ENCODE results near the gene PPARG.

The PPARG gene

GRCh38 chr3:12349895-12350811 is 61.3 kb downstream of the PPARG start:
- peak; percentile 92 for DNase-seq (ENCODE audit: low read depth)
- no peak overlapping the region for H3K4me3 ChIP-seq (ENCODE audit: control insufficient read depth, low read depth, low read length)
- no peak for TF ChIP-seq CTCF (conservative IDR thresholded peaks at IDR 0.05; ENCODE audit: control insufficient read depth, insufficient read depth, low read depth, low read length)

GRCh38 chr3:12351145-12351544 is 62.3 kb downstream of the PPARG start:
- DNase-seq (ENCODE audit: low read depth), result peak; percentile 48
- H3K4me3 ChIP-seq (ENCODE audit: control insufficient read depth, low read depth, low read length), result no peak overlapping the region
- TF ChIP-seq CTCF (conservative IDR thresholded peaks at IDR 0.05; ENCODE audit: control insufficient read depth, insufficient read depth, low read depth, low read length), result no peak

- peak; percentile 20 for TF ChIP-seq CTCF (conservative IDR thresholded peaks at IDR 0.05; ENCODE audit: control insufficient read depth, insufficient read depth, low read depth, low read length)
- no peak overlapping the region for H3K4me3 ChIP-seq (ENCODE audit: control insufficient read depth, low read depth, low read length)
- DNase-seq (ENCODE audit: low read depth), result peak; percentile 20
Observed at GRCh38 chr3:12352253-12352652, 63.4 kb downstream of the PPARG start.

GRCh38 chr3:12352755-12353154 is 63.9 kb downstream of the PPARG start:
- no peak for DNase-seq (ENCODE audit: low read depth)
- no peak overlapping the region for H3K4me3 ChIP-seq (ENCODE audit: control insufficient read depth, low read depth, low read length)
- no peak for TF ChIP-seq CTCF (conservative IDR thresholded peaks at IDR 0.05; ENCODE audit: control insufficient read depth, insufficient read depth, low read depth, low read length)

GRCh38 chr3:12353796-12354525 is 65.1 kb downstream of the PPARG start:
- TF ChIP-seq CTCF (conservative IDR thresholded peaks at IDR 0.05; ENCODE audit: control insufficient read depth, insufficient read depth, low read depth, low read length), result no peak
- DNase-seq (ENCODE audit: low read depth), result peak; percentile 83
- no peak overlapping the region for H3K4me3 ChIP-seq (ENCODE audit: control insufficient read depth, low read depth, low read length)

GRCh38 chr3:12356175-12356574 is 67.3 kb downstream of the PPARG start:
- no peak overlapping the region for H3K4me3 ChIP-seq (ENCODE audit: control insufficient read depth, low read depth, low read length)

More at GRCh38 chr3:12356175-12356574, 67.3 kb downstream of the PPARG start:
- TF ChIP-seq CTCF (conservative IDR thresholded peaks at IDR 0.05; ENCODE audit: control insufficient read depth, insufficient read depth, low read depth, low read length), result no peak
- DNase-seq (ENCODE audit: low read depth), result no peak
